Endothelial cell of umbilical vein (primary cell): ENCODE results near the gene SEZ6.

ENCODE experiments used
- CTCF ChIP-seq, 2 donors: IDR thresholded peaks; 1 replicate in 1 of 2; 2 replicates in 1 of 2; pipeline ENCODE4 v1.5.1; 2011; ENCODE audit warnings: low read length in 2 of 2, mild to moderate bottlenecking in 2 of 2, moderate library complexity in 2 of 2, control low read depth in 1 of 2, inconsistent platforms in 1 of 2, low read depth in 1 of 2; ENCODE audit not compliant: insufficient read depth in 1 of 2; ENCODE audit errors: extremely low read depth in 1 of 2
- MAX ChIP-seq: IDR thresholded peaks from 2 replicates; pipeline ENCODE4 v1.6.1; 2011; ENCODE audit not compliant: insufficient read depth, insufficient read length
- POLR2A ChIP-seq: IDR thresholded peaks from 2 replicates; pipeline ENCODE4 v1.6.1; 2012; ENCODE audit warnings: low read depth, mild to moderate bottlenecking, control low read depth, low read length
- POLR2AphosphoS5 ChIP-seq: IDR thresholded peaks from 2 replicates; pipeline ENCODE4 v1.6.1; 2012; ENCODE audit warnings: low read depth, mild to moderate bottlenecking, control low read depth, low read length, moderate library complexity; ENCODE audit not compliant: insufficient read depth

GRCh38 chr17:28937044-28937729, 68.6 kb downstream of the SEZ6 start:
- TF ChIP-seq CTCF (IDR thresholded peaks at IDR 0.05; ENCODE audit: extremely low read depth in 1 of 2, insufficient read depth in 1 of 2, low read depth in 1 of 2, low read length in 2 of 2) = no peak
- TF ChIP-seq MAX = no peak
- no peak for TF ChIP-seq POLR2AphosphoS5
- TF ChIP-seq POLR2A = no peak
